ENCODE data around the gene KY.
A peak's percentile ranks its signal among the peaks of the same experiment; 100 is the strongest.

- no peak for TF ChIP-seq POLR2A (IDR thresholded peaks at IDR 0.05; ENCODE audit: low read depth)
- TF ChIP-seq CTCF (IDR thresholded peaks at IDR 0.05) = peak in 2 of 3 experiments; percentile 10 to 36
Measured at GRCh38 chr3:134640872-134641470, 9.9 kb downstream of the KY start.
